Tibial artery (tissue), 4 donors: Measurements from ENCODE around the gene IFT27.

Experiments used
- DNase-seq, 2 donors: peaks; one replicate each; pipeline ENCODE4 v3.0.0-alpha.2; 2019
- H3K27ac ChIP-seq, 2 donors: fragments of 200-600 bp; sonication (generic) in 1 of 2; 1 replicate in 1 of 2; 2 replicates in 1 of 2; pipeline ENCODE4 v1.5.1; 2018 to 2019; ENCODE audit warnings: mild to moderate bottlenecking in 1 of 2
- H3K27me3 ChIP-seq, 2 donors: fragments of 200-600 bp; sonication (generic) in 1 of 2; one replicate each; pipeline versions ENCODE4 v1.5.1 to v1.6.0; 2016 to 2019
- H3K36me3 ChIP-seq, 3 donors: fragments of 200-600 bp; sonication (generic) in 2 of 3; one replicate each; pipeline ENCODE4 v1.5.1; 2016 to 2019; ENCODE audit warnings: mild to moderate bottlenecking in 2 of 3
- H3K4me1 ChIP-seq, 4 donors: fragments of 200-600 bp; sonication (generic) in 2 of 4; 1 replicate in 3 of 4; 2 replicates in 1 of 4; pipeline ENCODE4 v1.5.1; 2016 to 2019
- H3K4me3 ChIP-seq, 2 donors: fragments of 200-600 bp; sonication (generic) in 1 of 2; 1 replicate in 1 of 2; 2 replicates in 1 of 2; pipeline ENCODE4 v1.5.1; 2018 to 2019; ENCODE audit warnings: mild to moderate bottlenecking in 2 of 2
- H3K9me3 ChIP-seq, 3 donors: fragments of 200-600 bp; sonication (generic) in 1 of 3; one replicate each; pipeline ENCODE4 v1.5.1; 2016 to 2019
- CTCF ChIP-seq, 2 experiments: fragments of 200-600 bp in 1 of 2; fragments of 450-650 bp in 1 of 2; IDR thresholded peaks; one replicate each; pipeline ENCODE4 v1.5.1; 2017 to 2019; ENCODE audit warnings: antibody characterized with exemption in 2 of 2, mild to moderate bottlenecking in 1 of 2, moderate library complexity in 1 of 2
- intact Hi-C: fragments of 100-400 bp; cut with DNase I; formaldehyde crosslinking; loops from one replicate; pipeline ENCODE4 v1.15.0; 2023; ENCODE audit warnings: low total_unique reads

Gene IFT27

GRCh38 chr22:36745301-36745995 is 30.5 kb downstream of the IFT27 start:
- Histone ChIP-seq H3K9me3 (no peaks in the 10 kb centered on the region), H3K4me1 (no peaks in the 10 kb centered on the region), H3K27ac (no peak overlapping the region), H3K36me3 (no peaks in the 10 kb centered on the region), H3K4me3 (no peak overlapping the region), H3K27me3 (peaks cover 0 to 42% of the 10 kb centered on the region in 2 donors)
- peak in 1 of 2 donors; percentile 32 for DNase-seq
- no peak for TF ChIP-seq CTCF (IDR thresholded peaks at IDR 0.05)
- intact Hi-C loops = no loop called here

GRCh38 chr22:36744791-36745190 is 31.1 kb downstream of the IFT27 start:
- no peak overlapping the region for H3K4me3 ChIP-seq
- no peaks in the 10 kb centered on the region for H3K4me1 ChIP-seq
- TF ChIP-seq CTCF (IDR thresholded peaks at IDR 0.05) = no peak
- H3K27ac ChIP-seq = no peak overlapping the region
- peaks cover 0 to 42% of the 10 kb centered on the region in 2 donors for H3K27me3 ChIP-seq
- H3K9me3 ChIP-seq = peaks cover 0 to under 1% (median 0%) of the 10 kb centered on the region in 3 donors
- peak in 1 of 2 donors; percentile 33 for DNase-seq
- intact Hi-C loops = no loop called here
- H3K36me3 ChIP-seq = no peaks in the 10 kb centered on the region

GRCh38 chr22:36744413-36744765 is 31.5 kb downstream of the IFT27 start:
- no peak overlapping the region for H3K4me3 ChIP-seq
- H3K36me3 ChIP-seq = no peaks in the 10 kb centered on the region
- DNase-seq = no peak
- no peak for TF ChIP-seq CTCF (IDR thresholded peaks at IDR 0.05)
- H3K4me1 ChIP-seq = no peaks in the 10 kb centered on the region
- H3K27ac ChIP-seq = no peak overlapping the region
- H3K9me3 ChIP-seq = peaks cover 0 to 5% (median 0%) of the 10 kb centered on the region in 3 donors
- H3K27me3 ChIP-seq = peaks cover 0 to 42% of the 10 kb centered on the region in 2 donors
- intact Hi-C loops = no loop called here

- TF ChIP-seq CTCF (IDR thresholded peaks at IDR 0.05) = no peak
- intact Hi-C loops = no loop called here
- Histone ChIP-seq H3K4me1 (no peaks in the 10 kb centered on the region), H3K36me3 (no peaks in the 10 kb centered on the region), H3K27me3 (peaks cover 0 to 43% of the 10 kb centered on the region in 2 donors), H3K9me3 (peaks cover 0 to 11% (median 5%) of the 10 kb centered on the region in 3 donors), H3K4me3 (no peak overlapping the region), H3K27ac (no peak overlapping the region)
- peak in 1 of 2 donors; percentile 60 for DNase-seq
Observed at GRCh38 chr22:36743591-36744412, 32.1 kb downstream of the IFT27 start.

- no peaks in the 10 kb centered on the region for H3K36me3 ChIP-seq
- H3K9me3 ChIP-seq = peaks cover 0 to 12% (median 6%) of the 10 kb centered on the region in 3 donors
- no peak overlapping the region for H3K4me3 ChIP-seq
- peak in 1 of 2 donors; percentile 25 for DNase-seq
- peaks cover 0 to 48% of the 10 kb centered on the region in 2 donors for H3K27me3 ChIP-seq
- no peaks in the 10 kb centered on the region for H3K4me1 ChIP-seq
- TF ChIP-seq CTCF (IDR thresholded peaks at IDR 0.05) = no peak
- intact Hi-C loops = no loop called here
- H3K27ac ChIP-seq = no peak overlapping the region
Observed at GRCh38 chr22:36743011-36743410, 32.9 kb downstream of the IFT27 start.
